Measurements from ENCODE around the gene PRKAG2.

- TF ChIP-seq CTCF (conservative IDR thresholded peaks at IDR 0.05 in 1 of 2, IDR thresholded peaks at IDR 0.05 in 1 of 2; ENCODE audit: extremely low read depth in 1 of 2, insufficient read depth in 1 of 2, low read depth in 1 of 2, low read length in 2 of 2): no peak
- no peak for TF ChIP-seq EZH2 (IDR thresholded peaks at IDR 0.05; ENCODE audit: borderline replicate concordance, low read length)
These were observed 54.3 kb downstream of the PRKAG2 start for GRCh38 chr7:151822541-151823181.

All from mammary epithelial cell (primary cell).